Measurements from ENCODE around the gene FIGNL2. TPM values are rescaled to one million over a fixed set of nuclear protein-coding genes. Genes with fewer than 3 reads are reported as not detected.

FIGNL2 gene
- total RNA-seq, 4 donors from 2014 or later = 1.7 to 2.7 TPM; not detected in 2

- Histone ChIP-seq H3K4me1 (no peaks in the 10 kb centered on the region), H3K9me3 (no peaks in the 10 kb centered on the region), H3K27ac (peak overlapping the region in 1 of 2 donors; percentile 73), H3K36me3 (no peaks in the 10 kb centered on the region), H3K4me3 (no peak overlapping the region), H3K27me3 (no peaks in the 10 kb centered on the region)
- TF ChIP-seq POLR2A (IDR thresholded peaks at IDR 0.05) (no peak), CTCF (IDR thresholded peaks at IDR 0.05) (no peak)
- intact Hi-C loops (cut with DNase I; ENCODE audit: low total_unique reads) = no loop called here
- DNase-seq = no peak
These were observed 36.2 kb upstream of the FIGNL2 start for GRCh38 chr12:51884676-51885229.

- intact Hi-C loops (cut with DNase I; ENCODE audit: low total_unique reads) = no loop called here
- Histone ChIP-seq H3K36me3 (no peaks in the 10 kb centered on the region), H3K4me3 (no peak overlapping the region), H3K27me3 (no peaks in the 10 kb centered on the region), H3K9me3 (no peaks in the 10 kb centered on the region), H3K27ac (peak overlapping the region in 1 of 2 donors; percentile 45), H3K4me1 (no peaks in the 10 kb centered on the region)
- DNase-seq = no peak
- TF ChIP-seq POLR2A (IDR thresholded peaks at IDR 0.05) = no peak
- TF ChIP-seq CTCF (IDR thresholded peaks at IDR 0.05) = no peak
These were observed 35.6 kb upstream of the FIGNL2 start for GRCh38 chr12:51883998-51884675.

GRCh38 chr12:51883295-51883694, 34.8 kb upstream of the FIGNL2 start:
- no peaks in the 10 kb centered on the region for H3K4me1 ChIP-seq
- H3K27me3 ChIP-seq = no peaks in the 10 kb centered on the region
- no peak overlapping the region for H3K4me3 ChIP-seq
- no peaks in the 10 kb centered on the region for H3K9me3 ChIP-seq
- intact Hi-C loops (cut with DNase I; ENCODE audit: low total_unique reads) = no loop called here
- TF ChIP-seq CTCF (IDR thresholded peaks at IDR 0.05) = no peak
- no peak for TF ChIP-seq POLR2A (IDR thresholded peaks at IDR 0.05)
- no peak overlapping the region for H3K27ac ChIP-seq
- DNase-seq = no peak
- H3K36me3 ChIP-seq = no peaks in the 10 kb centered on the region

- no peak for DNase-seq
- Histone ChIP-seq H3K4me3 (no peak overlapping the region), H3K27ac (no peak overlapping the region), H3K36me3 (no peaks in the 10 kb centered on the region), H3K4me1 (no peaks in the 10 kb centered on the region), H3K9me3 (no peaks in the 10 kb centered on the region), H3K27me3 (no peaks in the 10 kb centered on the region)
- intact Hi-C loops (cut with DNase I; ENCODE audit: low total_unique reads) = no loop called here
- no peak for TF ChIP-seq CTCF (IDR thresholded peaks at IDR 0.05)
- no peak for TF ChIP-seq POLR2A (IDR thresholded peaks at IDR 0.05)
These were observed 30.6 kb upstream of the FIGNL2 start for GRCh38 chr12:51879102-51879501.

GRCh38 chr12:51874486-51874885, 26.0 kb upstream of the FIGNL2 start:
- Histone ChIP-seq H3K4me1 (peaks cover 0 to 2% of the 10 kb centered on the region in 2 donors), H3K9me3 (no peaks in the 10 kb centered on the region), H3K27me3 (peaks cover 0 to 1% of the 10 kb centered on the region in 2 donors), H3K27ac (no peak overlapping the region), H3K36me3 (no peaks in the 10 kb centered on the region), H3K4me3 (no peak overlapping the region)
- TF ChIP-seq POLR2A (IDR thresholded peaks at IDR 0.05) (no peak), CTCF (IDR thresholded peaks at IDR 0.05) (no peak)
- DNase-seq = no peak
- intact Hi-C loops (cut with DNase I; ENCODE audit: low total_unique reads) = no loop called here

Measured in uterus (tissue), 4 donors.